ENCODE results near the gene GMNN.
"Not testable (repeated sequence)": the region's sequence is repeated elsewhere in the genome, so short reads cannot be mapped to it uniquely, and the experiment has no call there.

Gene GMNN

GRCh38 chr6:24752503-24752902 is 22.2 kb upstream of the GMNN start:
- TF ChIP-seq EZH2phosphoT487 (IDR thresholded peaks at IDR 0.05; ENCODE audit: low read length) (no peak), EZH2 (optimal IDR thresholded peaks at IDR 0.05; ENCODE audit: low read depth, low read length) (no peak), CTCF (IDR thresholded peaks at IDR 0.05; ENCODE audit: low read length) (no peak)
- no peaks in the 10 kb centered on the region for H3K79me2 ChIP-seq (ENCODE audit: low read length)

GRCh38 chr6:24752917-24753492 is 21.7 kb upstream of the GMNN start:
- no peak overlapping the region for H2AFZ ChIP-seq (ENCODE audit: low read length)

More at GRCh38 chr6:24752503-24752902, 22.2 kb upstream of the GMNN start:
- no peaks in the 10 kb centered on the region for H3K27me3 ChIP-seq (replicated peaks; ENCODE audit: insufficient read depth, low read length)
- no peaks in the 10 kb centered on the region for H3K9me2 ChIP-seq (replicated peaks; ENCODE audit: insufficient read depth, low read length)
- no peak for DNase-seq
- H3F3A ChIP-seq (ENCODE audit: insufficient read depth, low read length) = no peaks in the 10 kb centered on the region
- H3K36me3 ChIP-seq (replicated peaks; ENCODE audit: insufficient read depth, low read length) = no peaks in the 10 kb centered on the region
- no peaks in the 10 kb centered on the region for H3K4me1 ChIP-seq (ENCODE audit: low read length)
- no peaks in the 10 kb centered on the region for H4K20me1 ChIP-seq (ENCODE audit: insufficient read depth, low read length)
- no peaks in the 10 kb centered on the region for H3K9me3 ChIP-seq (replicated peaks; ENCODE audit: insufficient read depth, low read length)
- H3K4me3 ChIP-seq (ENCODE audit: low read length) = no peak overlapping the region
- no peak overlapping the region for H3K4me2 ChIP-seq (ENCODE audit: low read depth, low read length)
- H2AFZ ChIP-seq (ENCODE audit: low read length) = no peak overlapping the region
- no peak overlapping the region for H3K9ac ChIP-seq (ENCODE audit: low read length)
- no peak overlapping the region for H3K27ac ChIP-seq (ENCODE audit: low read length)

GRCh38 chr6:24753545-24753944 is 21.2 kb upstream of the GMNN start:
- Histone ChIP-seq H3K27ac (ENCODE audit: low read length) (no peak overlapping the region), H3K4me1 (ENCODE audit: low read length) (no peaks in the 10 kb centered on the region), H3K27me3 (replicated peaks; ENCODE audit: insufficient read depth, low read length) (no peaks in the 10 kb centered on the region), H3K9me3 (replicated peaks; ENCODE audit: insufficient read depth, low read length) (no peaks in the 10 kb centered on the region), H2AFZ (ENCODE audit: low read length) (no peak overlapping the region), H4K20me1 (ENCODE audit: insufficient read depth, low read length) (no peaks in the 10 kb centered on the region), H3K79me2 (ENCODE audit: low read length) (no peaks in the 10 kb centered on the region), H3K36me3 (replicated peaks; ENCODE audit: insufficient read depth, low read length) (no peaks in the 10 kb centered on the region), H3K9ac (ENCODE audit: low read length) (no peak overlapping the region), H3K9me2 (replicated peaks; ENCODE audit: insufficient read depth, low read length) (no peaks in the 10 kb centered on the region), H3K4me2 (ENCODE audit: low read depth, low read length) (no peak overlapping the region), H3F3A (ENCODE audit: insufficient read depth, low read length) (no peaks in the 10 kb centered on the region), H3K4me3 (ENCODE audit: low read length) (no peak overlapping the region)
- TF ChIP-seq EZH2phosphoT487 (IDR thresholded peaks at IDR 0.05; ENCODE audit: low read length) = no peak
- no peak for TF ChIP-seq CTCF (IDR thresholded peaks at IDR 0.05; ENCODE audit: low read length)
- TF ChIP-seq EZH2 (optimal IDR thresholded peaks at IDR 0.05; ENCODE audit: low read depth, low read length) = no peak
- DNase-seq = no peak

More at GRCh38 chr6:24752917-24753492, 21.7 kb upstream of the GMNN start:
- Histone ChIP-seq H3K9me2 (replicated peaks; ENCODE audit: insufficient read depth, low read length) (no peaks in the 10 kb centered on the region), H3K4me1 (ENCODE audit: low read length) (no peaks in the 10 kb centered on the region), H3K4me3 (ENCODE audit: low read length) (no peak overlapping the region), H3K27ac (ENCODE audit: low read length) (no peak overlapping the region), H3K4me2 (ENCODE audit: low read depth, low read length) (no peak overlapping the region), H3K9me3 (replicated peaks; ENCODE audit: insufficient read depth, low read length) (no peaks in the 10 kb centered on the region), H3K27me3 (replicated peaks; ENCODE audit: insufficient read depth, low read length) (no peaks in the 10 kb centered on the region), H3K79me2 (ENCODE audit: low read length) (no peaks in the 10 kb centered on the region), H3K9ac (ENCODE audit: low read length) (no peak overlapping the region), H4K20me1 (ENCODE audit: insufficient read depth, low read length) (no peaks in the 10 kb centered on the region), H3K36me3 (replicated peaks; ENCODE audit: insufficient read depth, low read length) (no peaks in the 10 kb centered on the region), H3F3A (ENCODE audit: insufficient read depth, low read length) (no peaks in the 10 kb centered on the region)
- no peak for DNase-seq
- TF ChIP-seq EZH2 (optimal IDR thresholded peaks at IDR 0.05; ENCODE audit: low read depth, low read length) (no peak), CTCF (IDR thresholded peaks at IDR 0.05; ENCODE audit: low read length) (no peak), EZH2phosphoT487 (IDR thresholded peaks at IDR 0.05; ENCODE audit: low read length) (no peak)

- H3K4me1 ChIP-seq (ENCODE audit: low read length); DNase-seq; H3K9me3 ChIP-seq (replicated peaks; ENCODE audit: insufficient read depth, low read length); H3F3A ChIP-seq (ENCODE audit: insufficient read depth, low read length); H2AFZ ChIP-seq (ENCODE audit: low read length); H3K9me2 ChIP-seq (replicated peaks; ENCODE audit: insufficient read depth, low read length); H3K9ac ChIP-seq (ENCODE audit: low read length); H3K36me3 ChIP-seq (replicated peaks; ENCODE audit: insufficient read depth, low read length); H4K20me1 ChIP-seq (ENCODE audit: insufficient read depth, low read length); H3K4me2 ChIP-seq (ENCODE audit: low read depth, low read length); H3K79me2 ChIP-seq (ENCODE audit: low read length); H3K27me3 ChIP-seq (replicated peaks; ENCODE audit: insufficient read depth, low read length); H3K27ac ChIP-seq (ENCODE audit: low read length); H3K4me3 ChIP-seq (ENCODE audit: low read length): not testable (repeated sequence)
These were observed 20.4 kb upstream of the GMNN start for GRCh38 chr6:24754378-24754777.
